NB4 (cell line): Measurements from ENCODE around the gene HS6ST3.

Experiments
- CTCF ChIP-seq: IDR thresholded peaks from one replicate; pipeline ENCODE4 v1.5.1; 2012; ENCODE audit warnings: low read depth, low read length
- POLR2A ChIP-seq: IDR thresholded peaks from 2 replicates; pipeline ENCODE4 v1.6.1; 2011; ENCODE audit warnings: mild to moderate bottlenecking; ENCODE audit not compliant: insufficient read length; ENCODE audit errors: extremely low read depth

- TF ChIP-seq CTCF (no peak), POLR2A (no peak)
Observed at GRCh38 chr13:96191367-96191766, 101.5 kb downstream of the HS6ST3 start.
